ENCODE data around the gene RHBDD3. TPM values are rescaled to one million over a fixed set of nuclear protein-coding genes. Genes with fewer than 3 reads are reported as not detected.
A peak's percentile ranks its signal among the peaks of the same experiment; 100 is the strongest.

The RHBDD3 gene
- total RNA-seq (2012; rRNA removed), result 5.7 and 6.9 TPM in 2 replicates
- 21.2 and 21.5 TPM in 2 replicates for polyA plus RNA-seq (2012; rRNA removed)
- polyA plus RNA-seq (2012; cell fraction: cytosol; rRNA removed), result 16.5 and 26.9 TPM in 2 replicates
- polyA plus RNA-seq (2012; cell fraction: nucleus; rRNA removed; ENCODE audit: low replicate concordance), result 32.2 and 94.3 TPM in 2 replicates
- Bru-seq, nascent RNA, result percentile 68 among the genes with signal in this experiment
- percentile 81 among the genes with signal in this experiment for BruChase-seq, experiment 1, labeled RNA remaining after a 6-hour chase
- percentile 74 among the genes with signal in this experiment for BruChase-seq, experiment 2, labeled RNA remaining after a 2-hour chase
- long read RNA-seq, transcript RHBDD3-201 (7 exons, 1,794 nt), result major isoform, 17 of 58 reads
- long read RNA-seq, transcript RHBDD3-206 (3 exons, 999 nt), result minor isoform, 6 of 58 reads
- long read RNA-seq, partial matches to known transcripts, result 10 of 58 reads
- long read RNA-seq, other reads (novel, unspliced or antisense), result 25 of 58 reads

- Histone ChIP-seq H3K23ac (ENCODE audit: low read depth, low read length) (peak within 1 kb of the TSS; percentile 100), H4K8ac (ENCODE audit: low read depth in 2 of 2, low read length in 2 of 2) (peak within 1 kb of the TSS; percentile 86 to 100), H3K4ac (ENCODE audit: low read depth, low read length) (peak within 1 kb of the TSS; percentile 100), H3K9me1 (ENCODE audit: insufficient read depth, low read length) (peaks cover 16% of the 10 kb centered on the region), H3K9ac (ENCODE audit: low read depth, low read length) (peak within 1 kb of the TSS; percentile 99), H4K91ac (ENCODE audit: insufficient read depth, low read depth, low read length) (peak within 1 kb of the TSS; percentile 100), H3K36me3 (ENCODE audit: control insufficient read depth, insufficient read depth, low read length) (peaks cover 20% of the 10 kb centered on the region), H3K56ac (ENCODE audit: extremely low read depth, insufficient read depth, low read length) (peak within 1 kb of the TSS; percentile 100), H2BK20ac (ENCODE audit: low read depth, low read length) (peak within 1 kb of the TSS; percentile 100), H3K79me1 (ENCODE audit: low read depth in 1 of 2, low read length in 2 of 2) (peaks cover 15 to 49% of the 10 kb centered on the region in 2 experiments; a peak in 3 of 4 replicates), H2AK5ac (ENCODE audit: low read depth, low read length) (peak within 1 kb of the TSS; percentile 99), H3K4me2 (ENCODE audit: low read depth, low read length) (peak within 1 kb of the TSS; percentile 97), H2AFZ (replicated peaks; ENCODE audit: low read length, poor library complexity) (peak within 1 kb of the TSS; percentile 100), H2BK15ac (ENCODE audit: low read depth, low read length) (peak within 1 kb of the TSS; percentile 91; the same call in 2 of the 3 replicates), H3K18ac (ENCODE audit: low read depth, low read length) (peak within 1 kb of the TSS; percentile 99), H3K9me3 (ENCODE audit: control insufficient read depth, insufficient read depth, low read length) (no peaks in the 10 kb centered on the region), H3K27ac (ENCODE audit: insufficient read depth, low read length) (peak within 1 kb of the TSS; percentile 98), H3K27me3 (ENCODE audit: control insufficient read depth, insufficient read depth, low read length) (no peaks in the 10 kb centered on the region), H3K4me1 (ENCODE audit: control insufficient read depth, insufficient read depth, low read length) (peaks cover 17% of the 10 kb centered on the region), H4K5ac (ENCODE audit: low read depth, low read length) (peak within 1 kb of the TSS; percentile 99), H2BK120ac (ENCODE audit: low read depth, low read length) (peak within 1 kb of the TSS; percentile 100), H2BK5ac (ENCODE audit: low read depth, low read length, poor library complexity, severe bottlenecking) (peak within 1 kb of the TSS; percentile 99), H3K4me3 (ENCODE audit: insufficient read depth, low read depth, low read length) (peak within 1 kb of the TSS; percentile 75), H2AK9ac (replicated peaks; ENCODE audit: low read depth, low read length, poor library complexity) (peak within 1 kb of the TSS; percentile 100), H4K20me1 (ENCODE audit: insufficient read depth, low read length) (peaks cover 45% of the 10 kb centered on the region), H3K14ac (replicated peaks; ENCODE audit: low read depth, low read length) (peak within 1 kb of the TSS; percentile 100)
- WGBS, 2 experiments (ENCODE audit: extremely low coverage in 2 of 2, insufficient read length in 1 of 2), result 1% methylated on average over 31 of the region's 67 CpGs; no CpG with 5 or more reads in 1 of the 2 experiments
- intact Hi-C loops (cut with micrococcal nuclease), result no loop called here
- ATAC-seq (ENCODE audit: low read depth), result peak; percentile 89
- no TSS peak for BruUV-seq (replicated peaks)
- DNase-seq, result peak; percentile 97
- CTCF ChIA-PET, result no interaction called here
- POLR2A ChIA-PET (ENCODE audit: unreplicated experiment), result no interaction called here
- in situ Hi-C loops (cut with MboI; ENCODE audit: low sequenced_read_pairs), result no loop called here
- dilution Hi-C loops (cut with HindIII; ENCODE audit: low sequenced_read_pairs, unreplicated experiment), result no loop called here
- TF ChIP-seq POLR2A (IDR thresholded peaks at IDR 0.05; ENCODE audit: low read depth, low read length) (peak; percentile 93), NFE2L2 (IDR thresholded peaks at IDR 0.05; ENCODE audit: low read depth, low read length) (peak; percentile 69), MXI1 (IDR thresholded peaks at IDR 0.05; ENCODE audit: borderline replicate concordance, low read depth, low read length) (peak; percentile 72; the same call in 1 of the 2 replicates), MAFK (IDR thresholded peaks at IDR 0.05; ENCODE audit: low read depth, low read length) (peak; percentile 31; the same call in 1 of the 2 replicates), USF2 (IDR thresholded peaks at IDR 0.05; ENCODE audit: low read depth, low read length) (peak; percentile 74), RFX5 (IDR thresholded peaks at IDR 0.05; ENCODE audit: low read depth, low read length) (no peak), CHD1 (IDR thresholded peaks at IDR 0.05; ENCODE audit: low read depth, low read length) (peak; percentile 99; the same call in 1 of the 2 replicates), CEBPB (IDR thresholded peaks at IDR 0.05; ENCODE audit: low read depth, low read length) (peak; percentile 74), RAD21 (IDR thresholded peaks at IDR 0.05; ENCODE audit: low read length) (no peak), MAZ (IDR thresholded peaks at IDR 0.05; ENCODE audit: borderline replicate concordance, low read depth, low read length) (no peak)
- TF ChIP-seq, protein P1, sequence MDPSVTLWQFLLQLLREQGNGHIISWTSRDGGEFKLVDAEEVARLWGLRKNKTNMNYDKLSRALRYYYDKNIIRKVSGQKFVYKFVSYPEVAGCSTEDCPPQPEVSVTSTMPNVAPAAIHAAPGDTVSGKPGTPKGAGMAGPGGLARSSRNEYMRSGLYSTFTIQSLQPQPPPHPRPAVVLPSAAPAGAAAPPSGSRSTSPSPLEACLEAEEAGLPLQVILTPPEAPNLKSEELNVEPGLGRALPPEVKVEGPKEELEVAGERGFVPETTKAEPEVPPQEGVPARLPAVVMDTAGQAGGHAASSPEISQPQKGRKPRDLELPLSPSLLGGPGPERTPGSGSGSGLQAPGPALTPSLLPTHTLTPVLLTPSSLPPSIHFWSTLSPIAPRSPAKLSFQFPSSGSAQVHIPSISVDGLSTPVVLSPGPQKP (IDR thresholded peaks at IDR 0.05; ENCODE audit: borderline replicate concordance, low read depth, low read length), result no peak
- TF ChIP-seq, protein P2, sequence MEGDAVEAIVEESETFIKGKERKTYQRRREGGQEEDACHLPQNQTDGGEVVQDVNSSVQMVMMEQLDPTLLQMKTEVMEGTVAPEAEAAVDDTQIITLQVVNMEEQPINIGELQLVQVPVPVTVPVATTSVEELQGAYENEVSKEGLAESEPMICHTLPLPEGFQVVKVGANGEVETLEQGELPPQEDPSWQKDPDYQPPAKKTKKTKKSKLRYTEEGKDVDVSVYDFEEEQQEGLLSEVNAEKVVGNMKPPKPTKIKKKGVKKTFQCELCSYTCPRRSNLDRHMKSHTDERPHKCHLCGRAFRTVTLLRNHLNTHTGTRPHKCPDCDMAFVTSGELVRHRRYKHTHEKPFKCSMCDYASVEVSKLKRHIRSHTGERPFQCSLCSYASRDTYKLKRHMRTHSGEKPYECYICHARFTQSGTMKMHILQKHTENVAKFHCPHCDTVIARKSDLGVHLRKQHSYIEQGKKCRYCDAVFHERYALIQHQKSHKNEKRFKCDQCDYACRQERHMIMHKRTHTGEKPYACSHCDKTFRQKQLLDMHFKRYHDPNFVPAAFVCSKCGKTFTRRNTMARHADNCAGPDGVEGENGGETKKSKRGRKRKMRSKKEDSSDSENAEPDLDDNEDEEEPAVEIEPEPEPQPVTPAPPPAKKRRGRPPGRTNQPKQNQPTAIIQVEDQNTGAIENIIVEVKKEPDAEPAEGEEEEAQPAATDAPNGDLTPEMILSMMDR (conservative IDR thresholded peaks at IDR 0.05; ENCODE audit: low read depth, low read length), result no peak
Measured at GRCh38 chr22:29267858-29268510, at the start of gene RHBDD3, which contains the start of gene EWSR1. Gene RHBDD3 (minus strand): TSS chr22:29267981. CDS start chr22:29265626, 2,355 bp downstream. Gene EWSR1 (plus strand): TSS chr22:29268268. CDS start chr22:29268337, 69 bp downstream.

All from IMR-90 (cell line).